NT2/D1 (cell line): ENCODE results near the gene LTBR.
A peak's percentile ranks its signal among the peaks of the same experiment; 100 is the strongest.
"Not testable (repeated sequence)": the region's sequence is repeated elsewhere in the genome, so short reads cannot be mapped to it uniquely, and the experiment has no call there.

Experiments
- DNase-seq: peaks from one replicate; pipeline ENCODE4 v3.0.0-alpha.2; 2011; ENCODE audit warnings: low read depth, low spot score
- H3K27me3 ChIP-seq: 2 replicates; pipeline ENCODE4 v1.6.0; 2011; ENCODE audit warnings: mild to moderate bottlenecking; ENCODE audit not compliant: insufficient read length, insufficient read depth
- H3K36me3 ChIP-seq: 2 replicates; pipeline ENCODE4 v1.6.1; 2011; ENCODE audit warnings: mild to moderate bottlenecking, low read length, mixed read lengths; ENCODE audit not compliant: insufficient read depth, insufficient read length
- H3K4me1 ChIP-seq: 2 replicates; pipeline ENCODE4 v1.5.1; 2011; ENCODE audit not compliant: insufficient read depth, insufficient read length
- H3K4me3 ChIP-seq: 2 replicates; pipeline ENCODE4 v1.5.1; 2011; ENCODE audit warnings: low read depth; ENCODE audit not compliant: insufficient read length
- H3K9ac ChIP-seq: 2 replicates; pipeline ENCODE4 v1.6.0; 2011; ENCODE audit warnings: low read depth; ENCODE audit not compliant: insufficient read length
- H3K9me3 ChIP-seq: 2 replicates; pipeline ENCODE4 v1.5.1; 2011; ENCODE audit warnings: mild to moderate bottlenecking, low read length; ENCODE audit not compliant: insufficient read depth
- SUZ12 ChIP-seq: IDR thresholded peaks from 2 replicates; pipeline ENCODE4 v1.6.1; 2011; ENCODE audit not compliant: insufficient read length, insufficient read depth; ENCODE audit errors: extremely low read depth
- YY1 ChIP-seq: IDR thresholded peaks from 2 replicates; pipeline ENCODE4 v1.6.1; 2011; ENCODE audit not compliant: insufficient read length, insufficient read depth
- ZNF274 ChIP-seq: IDR thresholded peaks from 2 replicates; pipeline ENCODE4 v1.6.1; 2011; ENCODE audit warnings: mild to moderate bottlenecking, low read depth, low read length

The LTBR gene

GRCh38 chr12:6337958-6338433, 46.0 kb upstream of the LTBR start:
- DNase-seq: no peak
- Histone ChIP-seq H3K36me3 (peaks cover 61% of the 10 kb centered on the region), H3K9ac (peak overlapping the region; percentile 34), H3K27me3 (no peaks in the 10 kb centered on the region), H3K4me3 (no peak overlapping the region), H3K9me3 (no peaks in the 10 kb centered on the region), H3K4me1 (peaks cover 55% of the 10 kb centered on the region)
- TF ChIP-seq SUZ12 (no peak), ZNF274 (no peak), YY1 (no peak)

DNA sequence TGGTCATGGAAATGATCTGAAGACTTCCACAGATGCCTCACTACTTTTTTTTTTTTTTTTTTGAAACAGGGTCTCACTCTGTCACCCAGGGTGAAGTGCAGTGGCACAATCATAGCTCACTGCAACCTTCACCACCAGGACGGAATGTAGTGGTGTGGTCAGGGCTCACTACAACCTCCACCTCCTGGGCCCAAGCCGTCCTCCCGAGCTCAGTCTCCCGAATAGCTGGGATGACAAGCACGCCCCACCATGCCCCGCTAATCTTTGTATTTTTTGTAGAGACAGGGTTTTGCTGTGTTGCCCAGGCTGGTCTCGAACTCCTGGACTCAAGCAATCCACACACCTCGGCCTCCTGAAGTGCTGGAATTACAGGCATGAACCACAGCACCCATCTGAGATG, 45.4 kb upstream of the LTBR start:
- Histone ChIP-seq H3K4me1 (peaks cover 50% of the 10 kb centered on the region), H3K36me3 (peaks cover 56% of the 10 kb centered on the region), H3K9ac (peak overlapping the region; percentile 34)
- H3K9me3 ChIP-seq, DNase-seq, H3K4me3 ChIP-seq, H3K27me3 ChIP-seq: not testable (repeated sequence)

- H3K9ac ChIP-seq: peak overlapping the region; percentile 98
- H3K4me1 ChIP-seq: peaks cover 48% of the 10 kb centered on the region
- H3K4me3 ChIP-seq: no peak overlapping the region
- H3K27me3 ChIP-seq: no peaks in the 10 kb centered on the region
- TF ChIP-seq YY1 (no peak), ZNF274 (no peak), SUZ12 (no peak)
- no peak for DNase-seq
- H3K9me3 ChIP-seq: no peaks in the 10 kb centered on the region
- peaks cover 52% of the 10 kb centered on the region for H3K36me3 ChIP-seq
Observed at GRCh38 chr12:6338955-6339354, 45.0 kb upstream of the LTBR start.

GRCh38 chr12:6340032-6340638, 43.8 kb upstream of the LTBR start:
- Histone ChIP-seq H3K27me3 (no peaks in the 10 kb centered on the region), H3K9me3 (no peaks in the 10 kb centered on the region), H3K4me1 (peaks cover 42% of the 10 kb centered on the region), H3K36me3 (peaks cover 40% of the 10 kb centered on the region), H3K9ac (peak overlapping the region; percentile 98), H3K4me3 (peak overlapping the region; percentile 93)
- TF ChIP-seq SUZ12: no peak
- TF ChIP-seq ZNF274: no peak
- no peak for TF ChIP-seq YY1
- DNase-seq: no peak

- TF ChIP-seq ZNF274 (no peak), SUZ12 (no peak), YY1 (no peak)
- no peak for DNase-seq
- H3K27me3 ChIP-seq: no peaks in the 10 kb centered on the region
- H3K9me3 ChIP-seq: no peaks in the 10 kb centered on the region
- peak overlapping the region; percentile 98 for H3K9ac ChIP-seq
- H3K36me3 ChIP-seq: peaks cover 35% of the 10 kb centered on the region
- peaks cover 42% of the 10 kb centered on the region for H3K4me1 ChIP-seq
- peak overlapping the region; percentile 93 for H3K4me3 ChIP-seq
Observed at GRCh38 chr12:6340745-6341416, 43.1 kb upstream of the LTBR start.

DNA sequence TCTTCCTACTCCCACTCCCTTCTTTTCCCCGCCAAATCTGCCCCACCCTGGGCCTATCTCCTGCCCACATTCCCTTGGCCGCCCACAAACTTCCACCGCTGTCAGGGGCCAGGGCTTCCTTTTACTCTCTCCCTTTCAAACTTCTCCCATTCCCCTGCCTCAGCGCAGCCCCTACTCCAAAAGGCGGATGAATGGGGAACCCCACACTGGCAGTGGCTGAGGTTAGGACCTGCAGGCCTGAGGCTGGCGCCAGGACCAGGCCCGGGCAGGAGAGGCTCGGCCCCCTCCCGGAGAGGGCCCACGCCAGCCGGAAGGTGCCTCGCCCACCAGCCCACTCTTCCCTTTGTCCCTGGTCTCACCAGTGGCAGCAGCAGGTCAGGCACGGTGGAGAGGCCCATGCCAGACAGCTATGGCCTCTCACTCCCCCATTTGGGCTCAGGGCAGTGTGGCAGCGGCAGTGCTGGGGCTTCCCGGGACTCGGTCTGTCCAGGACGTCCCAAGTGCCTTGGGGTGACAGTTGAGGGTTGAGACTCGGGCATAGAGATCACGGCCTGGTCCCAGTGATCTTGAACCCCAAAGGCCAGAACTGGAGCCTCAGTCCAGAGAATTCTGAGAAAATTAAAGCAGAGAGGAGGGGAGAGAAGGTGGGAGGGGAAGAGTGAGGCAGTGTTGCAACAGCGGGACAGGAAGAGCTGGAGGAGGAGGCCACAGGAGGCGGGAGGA, 42.4 kb upstream of the LTBR start, which contains the start of gene TNFRSF1A:
Gene TNFRSF1A, minus strand, starts transcription at position 660 of the 723 bp plus-strand sequence. Its CDS starts 262 bp downstream, at position 398.
- Histone ChIP-seq H3K4me3 (peak within 1 kb of the TSS; percentile 93), H3K4me1 (peaks cover 46% of the 10 kb centered on the region), H3K36me3 (peaks cover 35% of the 10 kb centered on the region), H3K27me3 (no peaks in the 10 kb centered on the region), H3K9ac (peak within 1 kb of the TSS; percentile 98), H3K9me3 (no peaks in the 10 kb centered on the region)
- no peak for TF ChIP-seq SUZ12
- TF ChIP-seq ZNF274: no peak
- TF ChIP-seq YY1: no peak
- DNase-seq: peak; percentile 88

DNA sequence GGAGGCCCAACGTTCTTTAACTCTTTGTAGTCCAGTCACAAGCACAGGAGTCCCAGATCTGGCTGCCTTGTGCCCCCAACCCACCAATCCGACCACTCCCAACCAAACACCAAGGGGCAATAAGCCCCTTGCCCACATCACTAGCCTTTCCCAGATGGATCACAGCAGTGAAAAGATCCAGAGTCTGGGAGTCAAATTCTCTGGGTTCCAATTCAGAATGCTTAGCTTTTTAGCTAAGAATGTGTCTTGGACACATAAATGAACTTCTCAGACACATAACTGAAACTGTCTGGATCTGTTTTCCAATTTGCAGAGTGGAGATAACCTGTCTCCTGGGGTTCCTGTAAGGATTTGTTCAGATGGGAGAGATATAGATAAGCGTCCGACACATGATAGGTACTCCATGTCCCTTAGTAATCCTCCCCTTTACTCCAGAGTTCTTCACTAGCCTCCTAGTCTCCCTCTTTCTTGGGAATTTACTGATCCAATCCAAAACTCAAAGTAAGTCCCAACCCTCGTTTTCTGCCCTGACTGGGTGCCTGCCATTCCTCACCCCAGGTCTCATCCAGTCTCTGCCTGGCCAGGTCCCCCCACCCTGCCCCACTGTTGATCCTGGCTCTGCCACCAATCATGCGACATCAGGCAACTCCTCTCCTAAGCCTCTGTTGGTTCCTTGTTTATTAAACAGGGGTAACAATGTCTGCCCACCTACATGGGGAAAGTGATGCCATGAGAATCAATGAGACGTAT, 41.6 kb upstream of the LTBR start:
- Histone ChIP-seq H3K27me3 (no peaks in the 10 kb centered on the region), H3K9me3 (no peaks in the 10 kb centered on the region), H3K4me3 (peak overlapping the region; percentile 93), H3K9ac (peak overlapping the region; percentile 98), H3K4me1 (peaks cover 40% of the 10 kb centered on the region), H3K36me3 (peaks cover 31% of the 10 kb centered on the region)
- no peak for TF ChIP-seq YY1
- no peak for TF ChIP-seq SUZ12
- TF ChIP-seq ZNF274: no peak
- no peak for DNase-seq
